ENCODE results near the gene SIRPG.
"Not testable (repeated sequence)": the region's sequence is repeated elsewhere in the genome, so short reads cannot be mapped to it uniquely, and the experiment has no call there.

SIRPG gene

GRCh38 chr20:1657556-1658334 is at the start of gene SIRPG:
Gene SIRPG, minus strand, starts transcription at chr20:1657779. Its CDS starts 65 bp downstream, at chr20:1657714.
- Mint-ChIP-seq H3K9me3 (no peaks in the 10 kb centered on the region), H3K36me3 (no peaks in the 10 kb centered on the region), H3K4me1 (peaks cover 56% of the 10 kb centered on the region), H3K27ac (no peak within 1 kb of the TSS), H3K4me3 (no peak within 1 kb of the TSS), H3K27me3 (no peaks in the 10 kb centered on the region)
- ATAC-seq = no peak

GRCh38 chr20:1706887-1707286 is 49.3 kb upstream of the SIRPG start:
- H3K9me3 Mint-ChIP-seq, H3K4me3 Mint-ChIP-seq, ATAC-seq, H3K27ac Mint-ChIP-seq, H3K36me3 Mint-ChIP-seq: not testable (repeated sequence)
- Mint-ChIP-seq H3K27me3 (peaks cover 11% of the 10 kb centered on the region), H3K4me1 (peaks cover 11% of the 10 kb centered on the region)

GRCh38 chr20:1706079-1706478 is 48.5 kb upstream of the SIRPG start:
- H3K36me3 Mint-ChIP-seq = peaks cover 5% of the 10 kb centered on the region
- peaks cover 3% of the 10 kb centered on the region for H3K27me3 Mint-ChIP-seq

GRCh38 chr20:1702855-1703254 is 45.3 kb upstream of the SIRPG start:
- Mint-ChIP-seq H3K27ac (no peak overlapping the region), H3K27me3 (peaks cover 10% of the 10 kb centered on the region), H3K4me1 (peaks cover 13% of the 10 kb centered on the region), H3K9me3 (peaks cover 12% of the 10 kb centered on the region), H3K36me3 (peaks cover 12% of the 10 kb centered on the region), H3K4me3 (no peak overlapping the region)
- no peak for ATAC-seq

More at GRCh38 chr20:1706079-1706478, 48.5 kb upstream of the SIRPG start:
- H3K9me3 Mint-ChIP-seq = peaks cover 7% of the 10 kb centered on the region
- H3K4me1 Mint-ChIP-seq = peaks cover 11% of the 10 kb centered on the region
- H3K4me3 Mint-ChIP-seq = no peak overlapping the region
- H3K27ac Mint-ChIP-seq = no peak overlapping the region
- ATAC-seq = no peak

GRCh38 chr20:1702328-1702727 is 44.7 kb upstream of the SIRPG start:
- peaks cover 10% of the 10 kb centered on the region for H3K27me3 Mint-ChIP-seq
- ATAC-seq = no peak
- no peak overlapping the region for H3K27ac Mint-ChIP-seq
- peaks cover 12% of the 10 kb centered on the region for H3K9me3 Mint-ChIP-seq
- peaks cover 12% of the 10 kb centered on the region for H3K36me3 Mint-ChIP-seq
- peaks cover 7% of the 10 kb centered on the region for H3K4me1 Mint-ChIP-seq
- no peak overlapping the region for H3K4me3 Mint-ChIP-seq

- Mint-ChIP-seq H3K9me3 (peaks cover 12% of the 10 kb centered on the region), H3K36me3 (peaks cover 12% of the 10 kb centered on the region), H3K4me1 (peaks cover 6% of the 10 kb centered on the region), H3K4me3 (no peak overlapping the region), H3K27ac (no peak overlapping the region), H3K27me3 (peaks cover 10% of the 10 kb centered on the region)
- ATAC-seq = no peak
Measured at GRCh38 chr20:1700990-1701389, 43.4 kb upstream of the SIRPG start.

GRCh38 chr20:1697592-1697991 is 40.0 kb upstream of the SIRPG start:
- Mint-ChIP-seq H3K36me3 (peaks cover 7% of the 10 kb centered on the region), H3K4me1 (peaks cover 6% of the 10 kb centered on the region), H3K27me3 (peaks cover 10% of the 10 kb centered on the region), H3K4me3 (no peak overlapping the region), H3K27ac (no peak overlapping the region), H3K9me3 (peaks cover 5% of the 10 kb centered on the region)
- ATAC-seq = no peak

- peaks cover 10% of the 10 kb centered on the region for H3K27me3 Mint-ChIP-seq
- peaks cover 5% of the 10 kb centered on the region for H3K9me3 Mint-ChIP-seq
- no peak for ATAC-seq
- peaks cover 6% of the 10 kb centered on the region for H3K4me1 Mint-ChIP-seq
- H3K4me3 Mint-ChIP-seq = no peak overlapping the region
- no peak overlapping the region for H3K27ac Mint-ChIP-seq
- peaks cover 7% of the 10 kb centered on the region for H3K36me3 Mint-ChIP-seq
Measured at GRCh38 chr20:1696521-1697209, 39.1 kb upstream of the SIRPG start.

GRCh38 chr20:1694672-1695071 is 37.1 kb upstream of the SIRPG start:
- H3K36me3 Mint-ChIP-seq = peaks cover 6% of the 10 kb centered on the region
- H3K4me3 Mint-ChIP-seq = no peak overlapping the region
- H3K27ac Mint-ChIP-seq = no peak overlapping the region
- ATAC-seq = no peak
- peaks cover 5% of the 10 kb centered on the region for H3K9me3 Mint-ChIP-seq
- H3K4me1 Mint-ChIP-seq = peaks cover 5% of the 10 kb centered on the region
- peaks cover 13% of the 10 kb centered on the region for H3K27me3 Mint-ChIP-seq

GRCh38 chr20:1693427-1693826 is 35.8 kb upstream of the SIRPG start:
- H3K36me3 Mint-ChIP-seq = no peaks in the 10 kb centered on the region
- no peak overlapping the region for H3K4me3 Mint-ChIP-seq
- peaks cover 7% of the 10 kb centered on the region for H3K27me3 Mint-ChIP-seq
- no peak for ATAC-seq
- no peak overlapping the region for H3K27ac Mint-ChIP-seq
- H3K9me3 Mint-ChIP-seq = no peaks in the 10 kb centered on the region
- no peaks in the 10 kb centered on the region for H3K4me1 Mint-ChIP-seq

- peaks cover 5% of the 10 kb centered on the region for H3K4me1 Mint-ChIP-seq
Measured at GRCh38 chr20:1689721-1690120, 32.1 kb upstream of the SIRPG start.

GRCh38 chr20:1688886-1689538 is 31.4 kb upstream of the SIRPG start:
- no peak for ATAC-seq
- H3K4me1 Mint-ChIP-seq = peaks cover 7% of the 10 kb centered on the region
- no peaks in the 10 kb centered on the region for H3K36me3 Mint-ChIP-seq
- H3K27ac Mint-ChIP-seq = no peak overlapping the region
- H3K9me3 Mint-ChIP-seq = no peaks in the 10 kb centered on the region
- peaks cover 7% of the 10 kb centered on the region for H3K27me3 Mint-ChIP-seq
- no peak overlapping the region for H3K4me3 Mint-ChIP-seq

More at GRCh38 chr20:1689721-1690120, 32.1 kb upstream of the SIRPG start:
- Mint-ChIP-seq H3K4me3 (no peak overlapping the region), H3K36me3 (no peaks in the 10 kb centered on the region), H3K27me3 (peaks cover 7% of the 10 kb centered on the region), H3K27ac (no peak overlapping the region), H3K9me3 (no peaks in the 10 kb centered on the region)
- ATAC-seq = no peak

- Mint-ChIP-seq H3K36me3 (no peaks in the 10 kb centered on the region), H3K27me3 (peaks cover 7% of the 10 kb centered on the region), H3K9me3 (peaks cover under 1% of the 10 kb centered on the region), H3K27ac (no peak overlapping the region), H3K4me1 (peaks cover 7% of the 10 kb centered on the region), H3K4me3 (no peak overlapping the region)
- ATAC-seq = no peak
Measured at GRCh38 chr20:1687053-1687452, 29.5 kb upstream of the SIRPG start.

- H3K36me3 Mint-ChIP-seq = no peaks in the 10 kb centered on the region
- peaks cover 3% of the 10 kb centered on the region for H3K9me3 Mint-ChIP-seq
- no peak overlapping the region for H3K27ac Mint-ChIP-seq
- H3K4me3 Mint-ChIP-seq = no peak overlapping the region
- peaks cover 7% of the 10 kb centered on the region for H3K4me1 Mint-ChIP-seq
- H3K27me3 Mint-ChIP-seq = peaks cover 7% of the 10 kb centered on the region
- ATAC-seq = no peak
Measured at GRCh38 chr20:1686151-1686748, 28.7 kb upstream of the SIRPG start.
